Endometrial microvascular endothelial cells (primary cell): Measurements from ENCODE around the gene ZNF292. TPM values are rescaled to one million over a fixed set of nuclear protein-coding genes. Genes with fewer than 3 reads are reported as not detected.
"Not testable (repeated sequence)": the region's sequence is repeated elsewhere in the genome, so short reads cannot be mapped to it uniquely, and the experiment has no call there.

ENCODE experiments used
- in situ Hi-C: cut with HindIII; loops from 2 replicates; pipeline ENCODE4 v1.10.0; 2017; ENCODE audit warnings: low sequenced_read_pairs, low pct_unique_long_range_greater_than_20kb; ENCODE audit errors: inconsistent ontology term
- total RNA-seq: library from RNA; depleted of rRNA; stranded (reverse); fragments of >200 nt; gene quantifications from one replicate; pipeline ENCODE4 v1.2.3, GENCODE V29; 2015; ENCODE audit errors: inconsistent ontology term

ZNF292 gene
- total RNA-seq, 1 donor from 2014 or later = 5.9 TPM

GRCh38 chr6:87155842-87156815 lies 764 bp downstream of the ZNF292 start:
- in situ Hi-C loops = no loop called here

DNA sequence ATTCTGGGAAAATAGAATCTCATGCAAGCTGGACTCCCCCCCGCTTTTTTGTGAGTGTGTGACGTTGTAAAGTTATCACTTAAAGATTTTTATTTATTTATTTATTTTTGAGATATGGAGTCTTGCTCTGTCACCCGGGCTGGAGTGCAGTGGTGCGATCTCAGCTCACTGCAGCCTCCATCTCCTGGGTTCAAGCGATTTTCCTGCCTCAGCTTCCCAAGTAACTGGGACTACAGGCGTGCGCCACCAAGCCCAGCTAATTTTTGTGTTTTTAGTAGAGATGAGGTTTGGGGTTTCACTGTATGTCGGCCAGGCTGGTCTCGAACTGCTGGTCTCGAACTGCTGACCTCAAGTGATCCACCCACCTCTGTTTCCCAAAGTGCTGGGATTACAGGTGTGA lies 2.2 kb downstream of the ZNF292 start:
- in situ Hi-C loops = not testable (repeated sequence)

- in situ Hi-C loops = no loop called here
These were observed 5.9 kb downstream of the ZNF292 start for GRCh38 chr6:87161299-87161698.

DNA sequence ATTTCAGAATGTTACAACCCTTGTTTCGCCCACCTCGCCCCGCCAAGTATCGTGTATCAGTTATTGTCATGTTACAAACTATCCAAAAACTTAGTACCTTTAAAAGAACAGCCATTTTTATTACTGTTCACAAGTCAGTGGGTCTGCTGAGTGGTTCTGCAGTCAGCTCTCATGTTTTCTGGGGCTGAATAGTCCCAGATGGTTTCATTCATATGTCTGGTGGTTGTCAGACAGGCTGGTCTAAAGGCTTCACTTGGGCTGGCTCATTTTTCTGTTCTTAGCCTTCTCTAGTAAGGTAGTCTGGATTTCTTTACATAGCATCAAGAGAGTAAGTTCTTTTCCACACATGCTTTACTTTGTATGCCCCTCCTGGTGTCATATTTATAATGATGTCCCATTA lies 8.6 kb downstream of the ZNF292 start:
- in situ Hi-C loops = no loop called here

DNA sequence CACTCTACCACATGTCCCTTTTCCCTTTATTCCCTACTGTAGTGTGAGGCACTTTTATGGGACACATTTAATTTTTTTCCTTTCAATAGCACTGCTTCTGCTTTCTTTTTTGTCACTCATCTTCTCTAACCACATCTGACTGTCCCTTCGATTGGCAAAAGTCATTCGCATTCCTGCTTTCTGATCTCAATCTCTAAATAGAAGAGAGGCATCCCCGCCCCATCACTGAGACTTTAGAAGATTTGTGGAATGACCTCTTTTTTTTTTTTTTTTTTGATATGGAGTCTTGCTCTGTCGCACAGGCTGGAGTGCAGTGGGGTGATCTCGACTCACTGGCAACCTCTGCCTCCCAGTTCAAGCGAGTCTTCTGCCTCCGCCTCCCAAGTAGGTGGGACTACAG lies 9.1 kb downstream of the ZNF292 start:
- in situ Hi-C loops = no loop called here

- in situ Hi-C loops = no loop called here
These were observed 9.8 kb downstream of the ZNF292 start for GRCh38 chr6:87165185-87165584.

GRCh38 chr6:87171938-87172633 lies 16.7 kb downstream of the ZNF292 start:
- in situ Hi-C loops = no loop called here

GRCh38 chr6:87174078-87174579 lies 18.8 kb downstream of the ZNF292 start:
- in situ Hi-C loops = no loop called here

DNA sequence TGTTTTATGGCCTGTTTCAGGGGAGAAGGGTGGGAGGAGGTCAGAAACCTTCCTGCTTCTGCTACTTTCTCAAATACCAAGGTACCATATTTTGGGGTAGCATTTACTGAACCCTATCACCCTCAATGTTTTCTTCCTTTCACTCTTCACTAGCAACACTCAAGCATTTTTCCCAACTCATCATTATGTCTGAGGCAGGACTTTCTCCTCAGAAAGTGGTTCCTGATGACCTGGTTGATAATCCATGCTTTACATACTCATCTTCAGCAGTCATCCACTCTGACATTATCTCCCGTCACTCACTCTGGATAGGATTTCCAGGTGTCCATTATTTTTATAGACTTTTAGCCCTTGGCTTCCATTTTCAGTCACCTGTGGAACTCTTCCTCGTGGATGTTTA lies 21.1 kb downstream of the ZNF292 start:
- in situ Hi-C loops = no loop called here

- in situ Hi-C loops = no loop called here
These were observed 24.9 kb downstream of the ZNF292 start for GRCh38 chr6:87180105-87180728.

DNA sequence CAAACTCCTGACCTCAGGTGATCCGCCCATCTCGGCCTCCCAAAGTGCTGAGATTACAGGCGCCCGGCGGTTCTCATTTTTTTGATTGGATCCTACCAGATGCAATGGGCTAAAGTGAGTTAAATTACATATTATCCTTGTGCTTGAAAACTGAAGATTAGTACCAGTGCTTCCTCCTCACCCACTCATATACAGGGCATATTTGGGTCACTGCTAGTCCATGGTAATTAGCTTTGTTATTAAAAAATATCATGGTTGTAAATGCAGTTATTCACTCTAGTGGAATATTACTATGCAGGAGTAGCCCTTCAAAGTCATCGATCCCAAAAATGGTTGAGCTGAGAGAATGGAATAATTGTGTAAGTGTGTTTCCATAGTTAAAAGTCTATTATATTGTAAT lies 26.5 kb downstream of the ZNF292 start:
- in situ Hi-C loops = no loop called here

GRCh38 chr6:87182321-87182720 lies 27.0 kb downstream of the ZNF292 start:
- in situ Hi-C loops = no loop called here

- in situ Hi-C loops = no loop called here
These were observed 27.6 kb downstream of the ZNF292 start for GRCh38 chr6:87182940-87183339.

GRCh38 chr6:87183687-87184086 lies 28.3 kb downstream of the ZNF292 start:
- in situ Hi-C loops = no loop called here

- in situ Hi-C loops = no loop called here
These were observed 29.4 kb downstream of the ZNF292 start for GRCh38 chr6:87184762-87185250.

GRCh38 chr6:87196275-87196842 lies 41.0 kb downstream of the ZNF292 start:
- in situ Hi-C loops = no loop called here

- in situ Hi-C loops = no loop called here
These were observed 42.2 kb downstream of the ZNF292 start for GRCh38 chr6:87197547-87197946.

DNA sequence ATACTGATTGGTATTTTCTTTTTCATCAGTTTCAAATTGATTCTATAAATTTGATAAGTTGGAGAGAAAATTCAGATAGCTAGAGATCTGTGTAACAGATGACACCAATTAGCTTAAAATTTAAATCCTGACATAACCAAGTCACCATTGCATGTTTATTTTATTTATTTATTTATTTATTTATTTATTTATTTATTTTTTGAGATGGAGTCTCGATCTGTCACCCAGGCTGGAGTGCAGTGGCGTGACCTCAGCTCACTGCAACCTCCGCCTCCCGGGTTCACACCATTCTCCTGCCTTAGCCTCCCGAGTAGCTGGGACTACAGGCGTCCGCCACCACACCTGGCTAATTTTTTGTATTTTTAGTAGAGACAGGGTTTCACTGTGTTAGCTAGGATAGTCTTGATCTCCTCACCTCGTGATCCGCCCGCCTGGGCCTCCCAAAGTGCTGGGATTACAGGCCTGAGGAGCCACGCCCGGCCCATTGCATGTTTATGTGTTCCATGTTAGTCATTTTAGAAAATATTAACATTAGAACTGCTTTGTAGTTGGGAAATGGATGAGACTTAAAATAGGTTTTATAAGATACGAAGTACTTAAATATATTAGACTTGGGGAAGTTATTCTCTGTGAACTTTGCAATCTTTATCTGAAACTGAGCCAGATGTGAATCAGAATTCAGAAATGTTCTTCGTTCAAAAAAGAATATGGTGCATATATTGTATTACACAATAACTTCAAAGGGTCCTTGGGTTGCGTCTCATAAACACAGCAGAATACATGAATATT lies 42.9 kb downstream of the ZNF292 start:
- in situ Hi-C loops = not testable (repeated sequence)
